Non-pigmented ciliary epithelial cell (primary cell): ENCODE results near the gene C1orf116.

Experiments
- DNase-seq: peaks from one replicate; pipeline ENCODE4 v3.0.0-alpha.2; 2010; ENCODE audit warnings: low read depth

C1orf116 gene

GRCh38 chr1:207019661-207020060, 12.9 kb downstream of the C1orf116 start:
- no peak for DNase-seq

GRCh38 chr1:207019161-207019560, 13.4 kb downstream of the C1orf116 start:
- no peak for DNase-seq

- no peak for DNase-seq
Observed at GRCh38 chr1:207018707-207019106, 13.8 kb downstream of the C1orf116 start.

GRCh38 chr1:207017615-207018559, 14.7 kb downstream of the C1orf116 start:
- no peak for DNase-seq

GRCh38 chr1:207015791-207016190, 16.8 kb downstream of the C1orf116 start:
- no peak for DNase-seq

GRCh38 chr1:207014728-207015127, 17.8 kb downstream of the C1orf116 start:
- no peak for DNase-seq

- DNase-seq: no peak
Observed at GRCh38 chr1:207013321-207014085, 19.1 kb downstream of the C1orf116 start.

GRCh38 chr1:207010726-207011125, 21.8 kb downstream of the C1orf116 start:
- DNase-seq: no peak

- no peak for DNase-seq
Observed at GRCh38 chr1:207009945-207010344, 22.6 kb downstream of the C1orf116 start.

- DNase-seq: no peak
Observed at GRCh38 chr1:207009182-207009850, 23.2 kb downstream of the C1orf116 start.

- peak; percentile 87 for DNase-seq
Observed at GRCh38 chr1:207007352-207008033, 25.1 kb downstream of the C1orf116 start.

- no peak for DNase-seq
Observed at GRCh38 chr1:207006914-207007313, 25.6 kb downstream of the C1orf116 start.

- no peak for DNase-seq
Observed at GRCh38 chr1:207006083-207006482, 26.5 kb downstream of the C1orf116 start.

- DNase-seq: peak; percentile 37
Observed at GRCh38 chr1:207004931-207005830, 27.4 kb downstream of the C1orf116 start.

GRCh38 chr1:207003210-207003609, 29.3 kb downstream of the C1orf116 start:
- no peak for DNase-seq

GRCh38 chr1:207002724-207003146, 29.8 kb downstream of the C1orf116 start:
- no peak for DNase-seq

- DNase-seq: no peak
Observed at GRCh38 chr1:207001492-207002245, 30.9 kb downstream of the C1orf116 start.

- no peak for DNase-seq
Observed at GRCh38 chr1:207000651-207001291, 31.8 kb downstream of the C1orf116 start.

GRCh38 chr1:206998816-206999215, 33.7 kb downstream of the C1orf116 start:
- no peak for DNase-seq
